HG02981 (cell line): ENCODE data around the gene GABPB2.
A peak's percentile ranks its signal among the peaks of the same experiment; 100 is the strongest.

ENCODE experiments used
- ATAC-seq: cut with Tn5 transposase; IDR thresholded peaks from one replicate; pipeline ENCODE4 v1.9.1; 2021; ENCODE audit warnings: mild to moderate bottlenecking, moderate library complexity; ENCODE audit not compliant: unreplicated experiment

GABPB2 gene

DNA sequence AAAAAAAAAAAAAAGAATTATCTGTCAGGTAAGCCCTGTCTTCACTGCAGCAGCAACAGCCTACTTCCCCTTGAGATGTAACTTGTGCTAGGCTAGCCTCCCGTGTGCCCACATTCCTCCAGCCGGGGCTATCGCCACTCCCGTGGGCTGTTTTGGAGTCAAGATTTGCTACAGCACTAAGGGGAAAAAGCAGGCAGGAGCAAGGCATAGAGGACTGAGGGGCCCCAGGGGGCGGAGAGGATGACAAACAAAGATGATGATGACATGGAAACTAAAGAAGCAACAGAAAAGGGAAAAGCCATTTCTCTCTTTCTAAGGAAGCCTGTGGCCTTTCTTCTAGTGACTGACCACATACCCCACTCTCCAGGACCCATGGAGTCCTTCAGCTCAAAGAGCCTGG is 87.8 kb downstream of the GABPB2 start:
- no peak for ATAC-seq

DNA sequence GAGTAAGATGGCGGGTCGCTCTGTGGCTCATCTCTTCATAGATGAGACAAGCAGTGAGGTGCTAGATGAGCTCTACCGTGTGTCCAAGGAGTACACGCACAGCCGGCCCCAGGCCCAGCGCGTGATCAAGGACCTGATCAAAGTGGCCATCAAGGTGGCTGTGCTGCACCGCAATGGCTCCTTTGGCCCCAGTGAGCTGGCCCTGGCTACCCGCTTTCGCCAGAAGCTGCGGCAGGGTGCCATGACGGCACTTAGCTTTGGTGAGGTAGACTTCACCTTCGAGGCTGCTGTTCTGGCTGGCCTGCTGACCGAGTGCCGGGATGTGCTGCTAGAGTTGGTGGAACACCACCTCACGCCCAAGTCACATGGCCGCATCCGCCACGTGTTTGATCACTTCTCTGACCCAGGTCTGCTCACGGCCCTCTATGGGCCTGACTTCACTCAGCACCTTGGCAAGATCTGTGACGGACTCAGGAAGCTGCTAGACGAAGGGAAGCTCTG is 88.2 kb downstream of the GABPB2 start:
- ATAC-seq, result no peak

DNA sequence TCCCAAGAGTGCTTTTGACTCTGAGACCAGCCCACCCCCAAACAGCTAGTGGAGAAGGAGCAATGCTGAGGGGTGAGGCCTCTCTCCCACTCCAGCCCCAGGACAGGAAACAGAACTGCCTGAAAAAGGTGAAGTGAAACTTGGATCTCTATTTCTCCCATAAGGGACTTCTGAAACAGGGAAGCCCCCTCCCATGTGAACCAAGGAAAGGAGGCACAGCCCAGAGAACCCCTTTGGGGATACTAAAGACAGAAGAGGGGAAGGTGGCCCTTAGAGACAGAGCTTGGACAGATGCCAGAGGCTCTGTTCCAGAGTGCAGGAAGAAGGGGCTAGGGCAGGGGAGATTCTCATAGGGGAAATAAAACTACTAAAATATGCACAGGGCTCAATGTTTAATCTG is 88.8 kb downstream of the GABPB2 start:
- no peak for ATAC-seq

DNA sequence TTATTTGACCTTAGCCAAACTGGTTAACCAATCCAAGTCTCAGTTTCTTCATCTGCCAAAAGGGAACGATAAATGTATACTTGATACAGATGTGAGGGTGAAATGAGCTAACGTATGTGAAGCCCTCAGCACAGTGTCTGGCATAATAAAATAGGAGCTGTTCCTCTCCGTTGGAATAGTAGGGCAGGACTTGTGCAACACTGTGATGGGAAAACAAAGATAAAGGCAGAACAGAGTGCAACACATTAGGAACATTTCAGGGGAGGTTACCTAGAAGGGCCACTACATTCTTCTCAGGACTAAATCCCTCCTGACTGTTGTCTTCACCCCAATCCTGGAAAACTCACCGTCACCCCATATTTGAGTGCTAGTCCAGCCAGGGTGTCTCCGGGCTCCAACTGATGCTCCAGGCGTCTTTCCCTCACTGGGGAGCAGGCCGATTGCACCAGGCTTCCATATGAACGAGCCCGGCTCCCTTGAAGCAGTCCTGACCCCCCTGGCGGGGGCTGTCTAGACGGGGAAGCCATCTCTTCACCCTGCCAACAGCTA is 94.2 kb downstream of the GABPB2 start:
- ATAC-seq, result no peak

DNA sequence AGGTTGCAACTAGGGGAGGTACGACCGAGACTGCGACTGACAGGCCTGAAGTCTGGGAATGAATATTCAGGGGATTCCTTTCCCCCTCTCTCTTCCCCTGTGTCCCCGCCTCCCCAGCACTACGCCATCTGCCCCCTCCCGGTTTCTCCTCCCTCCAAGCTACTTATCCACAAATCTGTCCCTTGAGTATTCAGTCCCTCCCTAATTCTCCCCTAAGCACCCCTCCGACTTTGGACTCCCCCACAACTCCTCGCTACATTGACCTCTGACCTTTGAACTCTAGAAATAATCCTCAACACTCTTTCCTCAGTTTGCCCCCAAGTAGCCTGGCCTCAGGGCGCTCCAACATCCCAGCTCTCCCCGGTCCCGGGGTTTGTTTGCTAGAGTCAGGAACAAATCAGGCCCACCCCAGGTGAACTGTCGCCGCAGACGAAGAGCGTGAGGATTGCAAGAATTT is 94.7 kb downstream of the GABPB2 start:
- ATAC-seq, result peak; percentile 3

DNA sequence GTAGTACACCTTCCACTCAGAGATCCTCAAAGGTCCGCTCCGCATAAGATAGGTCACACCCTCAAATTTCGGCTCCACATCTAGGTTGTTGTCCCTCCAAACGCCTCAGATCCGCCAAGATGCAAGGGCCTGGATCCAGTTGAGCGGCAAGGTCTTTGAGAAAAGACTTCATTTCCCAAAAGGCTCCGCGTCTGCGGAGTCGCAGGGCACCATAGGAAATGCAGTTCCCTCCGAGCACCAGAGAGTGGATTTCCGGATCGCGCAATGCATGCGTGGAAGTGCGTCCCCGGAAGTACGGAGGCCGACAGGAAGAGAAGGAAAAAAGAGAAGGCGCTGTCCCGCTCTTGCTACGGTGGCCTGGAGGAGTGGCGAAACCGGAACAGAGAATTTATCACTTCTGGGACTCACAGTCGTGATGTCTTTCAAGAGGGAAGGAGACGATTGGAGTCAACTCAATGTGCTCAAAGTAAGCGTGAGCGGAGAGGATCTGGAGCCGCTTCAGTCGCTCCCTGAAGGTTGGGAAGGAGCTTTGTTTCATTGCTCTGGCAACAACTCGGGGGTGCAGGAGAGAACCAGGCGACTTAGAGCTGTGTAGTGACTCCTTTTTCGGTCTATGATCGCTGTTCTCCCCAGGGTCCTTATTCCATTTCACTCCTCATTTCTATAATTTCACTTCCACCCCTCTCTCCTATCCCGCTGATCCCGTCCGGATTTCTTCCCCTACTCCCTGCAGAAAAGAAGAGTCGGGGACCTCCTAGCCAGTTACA is 95.4 kb downstream of the GABPB2 start, which contains the start of the genes LYSMD1 and SCNM1:
TSS of gene LYSMD1 (minus strand) at position 165 of the 767 bp plus-strand sequence. CDS start 644 bp downstream, outside the sequence.
TSS of gene SCNM1 (plus strand) at position 407 of the 767 bp plus-strand sequence. CDS start at position 416, 9 bp downstream.
- ATAC-seq, result peak; percentile 88

DNA sequence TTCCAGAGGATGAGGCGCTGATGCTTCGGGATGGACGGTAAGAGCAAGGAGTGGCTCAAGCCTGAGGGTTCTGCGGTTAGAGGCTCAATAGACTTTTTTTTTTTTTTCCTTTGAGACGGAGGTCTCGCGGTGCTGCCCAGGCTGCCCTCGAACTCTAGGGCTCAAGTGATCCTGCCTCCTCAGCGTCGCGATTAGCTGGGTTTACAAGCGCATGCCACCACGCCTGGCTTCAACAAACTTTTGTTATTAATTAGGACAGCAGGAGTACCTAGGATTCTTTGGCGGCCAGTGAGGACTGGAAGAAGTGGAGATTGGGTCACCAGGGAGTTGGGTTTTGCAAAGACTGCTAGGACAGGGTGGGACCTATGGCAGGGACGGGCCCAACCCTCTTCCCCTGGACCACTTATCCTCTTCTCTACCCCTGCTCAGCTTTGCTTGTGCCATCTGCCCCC is 96.0 kb downstream of the GABPB2 start:
- ATAC-seq, result no peak

DNA sequence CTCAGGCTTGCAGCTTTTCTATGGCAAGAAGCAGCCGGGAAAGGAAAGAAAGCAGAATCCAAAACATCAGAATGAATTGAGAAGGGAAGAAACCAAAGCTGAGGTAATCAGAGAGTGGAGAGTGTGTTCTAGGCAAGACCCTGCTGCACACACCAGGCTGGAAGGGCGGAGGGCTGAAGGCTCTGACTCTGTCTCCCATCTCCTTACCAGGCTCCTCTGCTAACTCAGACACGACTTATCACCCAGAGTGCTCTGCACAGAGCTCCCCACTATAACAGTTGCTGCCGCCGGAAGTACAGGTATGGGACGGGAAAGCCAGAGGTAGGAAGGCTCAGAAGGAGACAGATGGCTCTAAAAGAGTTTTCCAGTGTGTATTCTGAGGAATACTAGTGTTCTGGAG is 96.6 kb downstream of the GABPB2 start:
- ATAC-seq, result no peak

DNA sequence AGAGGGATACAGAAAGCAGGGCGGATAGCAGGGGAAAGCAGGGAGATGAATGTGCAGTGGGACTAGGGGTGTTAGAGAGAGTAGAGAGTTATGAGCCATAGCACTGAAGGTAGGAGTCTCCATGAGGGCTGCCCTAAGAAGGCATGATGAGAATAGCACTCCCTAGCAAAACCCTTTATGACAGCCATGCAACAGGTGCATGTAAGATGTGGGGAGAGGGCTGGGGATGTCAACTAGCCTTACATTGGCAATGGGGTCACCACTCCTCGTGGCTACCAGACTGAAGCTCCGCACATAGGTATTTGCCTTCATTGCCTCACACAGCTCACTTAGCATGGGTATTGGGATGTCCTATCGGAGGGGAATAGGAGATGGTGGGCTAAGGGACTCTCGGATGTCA is 100.6 kb downstream of the GABPB2 start:
- no peak for ATAC-seq
